ENCODE results near the gene NOTCH3. TPM values are rescaled to one million over a fixed set of nuclear protein-coding genes. Genes with fewer than 3 reads are reported as not detected.
A peak's percentile ranks its signal among the peaks of the same experiment; 100 is the strongest.

NOTCH3 gene
- total RNA-seq, 1 donor from 2014 or later, result 21.7 TPM

- TF ChIP-seq CTCF (IDR thresholded peaks at IDR 0.05; ENCODE audit: borderline replicate concordance), result no peak
- Histone ChIP-seq H3K9me3 (replicated peaks) (no peaks in the 10 kb centered on the region), H3K4me1 (peaks cover 26% of the 10 kb centered on the region), H3K4me3 (no peak overlapping the region), H3K27me3 (ENCODE audit: low read depth) (peaks cover 37% of the 10 kb centered on the region), H3K27ac (replicated peaks) (no peak overlapping the region), H3K36me3 (peaks cover 6% of the 10 kb centered on the region)
- no peak for DNase-seq
- intact Hi-C loops (cut with micrococcal nuclease), result no loop called here
Measured at GRCh38 chr19:15231271-15231670, 30.5 kb upstream of the NOTCH3 start.

GRCh38 chr19:15227261-15227660, 26.5 kb upstream of the NOTCH3 start:
- H3K9me3 ChIP-seq (replicated peaks), result no peaks in the 10 kb centered on the region
- intact Hi-C loops (cut with micrococcal nuclease), result no loop called here
- H3K4me3 ChIP-seq, result no peak overlapping the region
- H3K27ac ChIP-seq (replicated peaks), result peak overlapping the region; percentile 85
- no peak for TF ChIP-seq CTCF (IDR thresholded peaks at IDR 0.05; ENCODE audit: borderline replicate concordance)
- H3K4me1 ChIP-seq, result peaks cover 33% of the 10 kb centered on the region
- H3K36me3 ChIP-seq, result no peaks in the 10 kb centered on the region
- no peak for DNase-seq
- H3K27me3 ChIP-seq (ENCODE audit: low read depth), result peaks cover 22% of the 10 kb centered on the region

GRCh38 chr19:15225760-15226159, 25.0 kb upstream of the NOTCH3 start:
- Histone ChIP-seq H3K27me3 (ENCODE audit: low read depth) (peaks cover 9% of the 10 kb centered on the region), H3K36me3 (no peaks in the 10 kb centered on the region), H3K4me3 (no peak overlapping the region), H3K4me1 (peaks cover 24% of the 10 kb centered on the region), H3K27ac (replicated peaks) (peak overlapping the region; percentile 85), H3K9me3 (replicated peaks) (no peaks in the 10 kb centered on the region)
- no peak for DNase-seq
- no peak for TF ChIP-seq CTCF (IDR thresholded peaks at IDR 0.05; ENCODE audit: borderline replicate concordance)
- intact Hi-C loops (cut with micrococcal nuclease), result no loop called here

- Histone ChIP-seq H3K27ac (replicated peaks) (peak overlapping the region; percentile 85), H3K4me3 (peak overlapping the region; percentile 82), H3K4me1 (peaks cover 24% of the 10 kb centered on the region), H3K27me3 (ENCODE audit: low read depth) (no peaks in the 10 kb centered on the region), H3K9me3 (replicated peaks) (no peaks in the 10 kb centered on the region), H3K36me3 (no peaks in the 10 kb centered on the region)
- no peak for TF ChIP-seq CTCF (IDR thresholded peaks at IDR 0.05; ENCODE audit: borderline replicate concordance)
- DNase-seq, result no peak
- intact Hi-C loops (cut with micrococcal nuclease), result no loop called here
Measured at GRCh38 chr19:15223649-15224361, 23.0 kb upstream of the NOTCH3 start.

GRCh38 chr19:15222738-15223648, 22.2 kb upstream of the NOTCH3 start:
- Histone ChIP-seq H3K4me1 (peaks cover 24% of the 10 kb centered on the region), H3K27ac (replicated peaks) (peak overlapping the region; percentile 85), H3K9me3 (replicated peaks) (no peaks in the 10 kb centered on the region), H3K4me3 (peak overlapping the region; percentile 82), H3K36me3 (no peaks in the 10 kb centered on the region), H3K27me3 (ENCODE audit: low read depth) (no peaks in the 10 kb centered on the region)
- no peak for TF ChIP-seq CTCF (IDR thresholded peaks at IDR 0.05; ENCODE audit: borderline replicate concordance)
- intact Hi-C loops (cut with micrococcal nuclease), result no loop called here
- peak; percentile 93 for DNase-seq
